Subcutaneous adipose tissue (tissue), 4 donors: Measurements from ENCODE around the gene TEK. TPM values are rescaled to one million over a fixed set of nuclear protein-coding genes. Genes with fewer than 3 reads are reported as not detected.

ENCODE experiments used
- total RNA-seq, 4 donors: library from RNA; depleted of rRNA; stranded (reverse); fragments of >200 nt; gene quantifications; one replicate each; pipeline ENCODE4 v1.1.0, GENCODE V29; 2016
- TF ChIP-seq, protein P1 (sequence below): fragments of 450-650 bp; IDR thresholded peaks from one replicate; pipeline ENCODE4 v1.5.1; 2016; ENCODE audit warnings: low read depth, mild to moderate bottlenecking, control low read depth, antibody characterized with exemption, moderate library complexity

Gene TEK
- total RNA-seq, 4 donors from 2014 or later: 8.3 to 36.7 (median 16.7) TPM

DNA sequence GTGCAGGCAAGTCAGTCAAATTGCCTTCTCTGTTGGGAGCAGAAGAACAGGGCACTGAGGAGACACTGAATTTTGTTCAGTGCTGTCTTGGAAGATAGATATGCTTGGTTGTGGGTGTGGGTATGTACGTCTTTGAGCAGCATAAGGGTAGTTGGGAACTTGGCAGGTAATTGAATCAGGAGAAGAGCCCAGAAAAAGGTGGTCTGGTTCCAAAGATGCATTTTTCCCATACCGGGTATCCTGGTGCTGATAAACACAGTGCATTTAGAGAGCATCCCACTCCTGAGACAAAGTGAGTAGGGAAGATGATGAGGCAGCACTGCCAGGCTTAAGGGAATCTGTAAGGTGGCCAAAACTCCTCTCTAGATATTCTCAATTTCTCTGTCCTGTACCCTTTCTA is 40.6 kb downstream of the TEK start:
- TF ChIP-seq, protein P1, sequence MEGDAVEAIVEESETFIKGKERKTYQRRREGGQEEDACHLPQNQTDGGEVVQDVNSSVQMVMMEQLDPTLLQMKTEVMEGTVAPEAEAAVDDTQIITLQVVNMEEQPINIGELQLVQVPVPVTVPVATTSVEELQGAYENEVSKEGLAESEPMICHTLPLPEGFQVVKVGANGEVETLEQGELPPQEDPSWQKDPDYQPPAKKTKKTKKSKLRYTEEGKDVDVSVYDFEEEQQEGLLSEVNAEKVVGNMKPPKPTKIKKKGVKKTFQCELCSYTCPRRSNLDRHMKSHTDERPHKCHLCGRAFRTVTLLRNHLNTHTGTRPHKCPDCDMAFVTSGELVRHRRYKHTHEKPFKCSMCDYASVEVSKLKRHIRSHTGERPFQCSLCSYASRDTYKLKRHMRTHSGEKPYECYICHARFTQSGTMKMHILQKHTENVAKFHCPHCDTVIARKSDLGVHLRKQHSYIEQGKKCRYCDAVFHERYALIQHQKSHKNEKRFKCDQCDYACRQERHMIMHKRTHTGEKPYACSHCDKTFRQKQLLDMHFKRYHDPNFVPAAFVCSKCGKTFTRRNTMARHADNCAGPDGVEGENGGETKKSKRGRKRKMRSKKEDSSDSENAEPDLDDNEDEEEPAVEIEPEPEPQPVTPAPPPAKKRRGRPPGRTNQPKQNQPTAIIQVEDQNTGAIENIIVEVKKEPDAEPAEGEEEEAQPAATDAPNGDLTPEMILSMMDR: no peak

DNA sequence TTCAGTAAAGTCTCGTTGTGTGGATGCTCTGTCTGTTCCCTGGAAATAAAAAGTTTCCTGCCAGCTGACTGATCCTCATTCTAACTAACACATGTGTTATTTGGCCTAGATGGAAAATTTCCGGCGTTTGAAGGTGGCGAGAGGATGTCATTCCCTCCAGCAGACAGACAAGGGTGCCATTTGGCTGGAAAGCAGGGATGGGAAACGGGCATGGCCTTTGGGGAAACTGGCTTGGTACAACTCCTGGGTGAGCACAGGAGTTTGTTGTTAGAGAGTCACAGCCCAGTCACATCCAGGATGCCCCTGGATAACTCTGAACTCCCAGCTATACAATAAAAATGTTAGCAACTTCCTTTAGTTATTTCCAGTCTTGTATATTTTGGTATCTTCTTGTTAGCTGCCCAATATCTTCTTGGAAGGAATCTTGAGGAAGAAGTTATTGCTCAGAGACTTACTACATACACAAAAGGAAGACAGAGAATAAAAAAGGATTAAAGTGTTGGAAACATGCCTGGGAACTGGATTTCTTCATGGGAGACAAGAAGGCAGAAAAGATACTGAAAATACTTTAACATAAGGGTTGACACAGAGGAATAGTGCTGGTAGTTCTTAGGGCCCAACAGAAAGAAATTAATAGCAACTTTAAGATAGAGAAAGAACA is 41.9 kb downstream of the TEK start:
- TF ChIP-seq, protein P1: no peak

DNA sequence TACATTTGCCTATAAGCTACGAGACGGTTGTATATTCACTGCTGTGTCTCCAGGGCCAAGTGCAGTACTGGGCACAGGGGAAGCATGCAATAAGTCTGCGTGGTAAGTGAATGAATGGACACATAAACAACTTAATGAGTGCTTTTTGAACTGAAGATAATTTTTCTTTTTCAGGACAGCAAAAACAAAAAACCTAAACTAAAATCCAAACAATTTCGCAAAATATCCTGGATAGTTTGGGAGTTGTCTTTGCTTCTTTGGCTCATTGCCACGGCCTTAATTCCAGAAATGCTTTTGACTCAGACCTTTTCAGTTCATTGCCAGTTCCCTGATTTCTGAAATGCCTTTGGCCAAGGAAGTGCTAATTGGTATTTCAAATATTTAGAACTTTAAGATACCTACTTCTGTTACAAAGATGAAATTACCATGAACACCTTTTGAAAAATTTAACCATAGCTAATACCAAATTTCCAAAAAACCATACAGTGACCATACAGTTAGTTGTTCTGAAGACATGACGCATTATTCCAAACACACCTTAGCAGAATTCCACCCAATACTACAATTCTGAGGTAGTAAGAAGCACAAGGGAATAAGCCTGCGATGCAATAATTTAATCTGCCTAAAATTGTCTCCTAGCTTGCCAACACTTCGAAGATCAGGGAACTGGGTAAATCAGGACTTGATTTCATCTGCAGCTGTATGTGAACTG is 42.8 kb downstream of the TEK start:
- TF ChIP-seq, protein P1: no peak

DNA sequence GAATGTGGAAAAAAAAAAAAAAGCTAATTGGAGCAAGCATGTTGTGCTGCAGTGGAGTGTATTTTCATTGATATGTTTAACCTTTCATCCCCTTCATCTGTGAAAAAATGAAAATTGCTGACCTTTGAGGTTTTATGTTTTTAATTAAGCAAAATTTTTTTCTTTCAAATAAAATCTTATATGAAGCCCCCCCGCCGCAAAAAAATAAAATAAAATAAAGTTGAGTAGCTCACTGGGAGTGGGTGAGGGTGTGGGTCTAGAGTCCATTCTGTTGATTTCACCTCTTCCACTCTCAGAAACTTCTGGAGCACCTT is 43.3 kb downstream of the TEK start:
- TF ChIP-seq, protein P1: no peak

DNA sequence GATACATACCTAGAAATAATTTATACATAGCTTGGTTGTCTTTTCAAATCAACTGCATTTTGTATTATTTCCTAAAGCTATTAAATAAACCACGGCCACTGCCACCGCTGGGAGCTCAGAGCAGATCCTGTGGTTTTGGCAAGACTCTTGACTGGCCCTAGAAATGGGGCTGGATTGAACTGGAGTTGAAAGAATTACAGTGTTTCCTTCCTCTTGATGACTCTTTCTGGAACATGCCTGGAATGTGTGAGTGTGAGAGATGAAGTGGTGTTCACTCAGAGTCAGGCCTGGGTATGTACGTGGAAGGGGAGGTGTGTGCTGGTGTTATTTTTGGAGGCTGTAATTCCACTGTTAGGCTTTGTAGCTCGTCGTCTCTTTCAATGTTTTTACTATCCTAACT is 45.9 kb downstream of the TEK start:
- TF ChIP-seq, protein P1: no peak

DNA sequence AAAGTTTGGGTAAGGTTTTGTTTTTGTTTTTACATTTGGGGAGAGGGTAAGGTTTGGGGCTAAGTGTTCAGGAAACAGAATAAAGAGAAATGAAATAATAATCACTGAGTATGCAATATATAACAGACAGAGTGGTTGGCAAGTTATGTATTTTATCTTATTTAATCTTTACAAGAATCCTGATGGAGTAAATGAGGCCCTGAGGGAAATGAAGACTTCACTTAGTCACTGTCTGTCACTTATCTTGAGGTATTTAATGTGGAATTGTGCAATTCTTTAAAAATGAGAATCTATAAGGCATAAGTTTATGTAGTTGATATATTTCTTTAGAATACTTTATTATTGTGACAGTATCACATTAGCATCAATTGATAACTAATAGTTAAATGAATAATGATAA is 48.1 kb downstream of the TEK start:
- TF ChIP-seq, protein P1: no peak

DNA sequence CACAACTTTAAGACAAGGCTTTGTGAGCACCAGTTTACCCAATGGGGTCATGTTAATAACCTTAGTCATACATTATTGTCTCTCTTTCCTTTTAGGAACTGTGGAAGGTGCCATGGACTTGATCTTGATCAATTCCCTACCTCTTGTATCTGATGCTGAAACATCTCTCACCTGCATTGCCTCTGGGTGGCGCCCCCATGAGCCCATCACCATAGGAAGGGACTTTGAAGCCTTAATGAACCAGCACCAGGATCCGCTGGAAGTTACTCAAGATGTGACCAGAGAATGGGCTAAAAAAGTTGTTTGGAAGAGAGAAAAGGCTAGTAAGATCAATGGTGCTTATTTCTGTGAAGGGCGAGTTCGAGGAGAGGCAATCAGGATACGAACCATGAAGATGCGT is 48.7 kb downstream of the TEK start:
- TF ChIP-seq, protein P1: no peak
